HepG2 (cell line): Measurements from ENCODE around the gene YIPF3. TPM values are rescaled to one million over a fixed set of nuclear protein-coding genes. Genes with fewer than 3 reads are reported as not detected.
A peak's percentile ranks its signal among the peaks of the same experiment; 100 is the strongest.

Source experiments
- ADNP ChIP-seq: sonication (generic); formaldehyde crosslinking; IDR thresholded peaks from 2 replicates; pipeline ENCODE4 v1.4.0; 2020; ENCODE audit warnings: missing genetic modification reagents
- ATF3 ChIP-seq: sonication (generic); formaldehyde crosslinking; IDR thresholded peaks from 2 replicates; pipeline ENCODE4 v1.4.0; 2020; ENCODE audit warnings: missing genetic modification reagents
- CEBPG ChIP-seq: IDR thresholded peaks from 2 replicates; pipeline ENCODE4 v1.6.1; 2016
- HNF4G ChIP-seq, 2 experiments: sonication (generic) in 1 of 2; formaldehyde crosslinking in 1 of 2; IDR thresholded peaks; 2 replicates each; pipeline versions ENCODE4 v1.4.0 to v1.6.1; 2011 to 2020; ENCODE audit warnings: borderline replicate concordance in 2 of 2, low read depth in 2 of 2, mild to moderate bottlenecking in 2 of 2, low read length in 1 of 2, missing genetic modification reagents in 1 of 2, moderate library complexity in 1 of 2
- HOMEZ ChIP-seq: IDR thresholded peaks from 2 replicates; pipeline ENCODE4 v1.6.1; 2016; ENCODE audit warnings: low read depth
- KAT7 ChIP-seq: IDR thresholded peaks from 2 replicates; pipeline ENCODE4 v1.6.1; 2018; ENCODE audit warnings: borderline replicate concordance, missing compliant biosample characterization
- NFYC ChIP-seq: IDR thresholded peaks from 2 replicates; pipeline ENCODE4 v1.6.1; 2016; ENCODE audit warnings: missing genetic modification reagents, missing compliant biosample characterization
- PHF8 ChIP-seq: sonication (generic); formaldehyde crosslinking; IDR thresholded peaks from 2 replicates; pipeline ENCODE4 v1.5.0; 2020; ENCODE audit warnings: missing genetic modification reagents
- RXRB ChIP-seq: IDR thresholded peaks from 2 replicates; pipeline ENCODE4 v1.6.1; 2016; ENCODE audit warnings: borderline replicate concordance, missing genetic modification reagents, missing compliant biosample characterization
- SALL1 ChIP-seq: sonication (generic); formaldehyde crosslinking; IDR thresholded peaks from 2 replicates; pipeline ENCODE4 v1.8.0; 2022; ENCODE audit warnings: mild to moderate bottlenecking, missing genetic modification reagents
- SP5 ChIP-seq: IDR thresholded peaks from 2 replicates; pipeline ENCODE4 v1.6.1; 2016; ENCODE audit warnings: low read depth, borderline replicate concordance
- TCF7 ChIP-seq: sonication (generic); IDR thresholded peaks from 2 replicates; pipeline ENCODE4 v1.6.1; 2016; ENCODE audit warnings: antibody characterized with exemption, low read depth
- XRCC5 ChIP-seq: fragments of 200-400 bp; formaldehyde crosslinking; optimal IDR thresholded peaks from 2 replicates; pipeline ENCODE3; 2017; ENCODE audit warnings: mild to moderate bottlenecking, low read length
- ZBTB2 ChIP-seq: sonication (generic); formaldehyde crosslinking; IDR thresholded peaks from 2 replicates; pipeline ENCODE4 v1.8.0; 2022; ENCODE audit warnings: low read depth, missing genetic modification reagents
- ZBTB26 ChIP-seq: IDR thresholded peaks from 2 replicates; pipeline ENCODE4 v1.6.1; 2016; ENCODE audit warnings: missing compliant biosample characterization, missing genetic modification reagents, borderline replicate concordance
- ZNF180 ChIP-seq: sonication (generic); formaldehyde crosslinking; IDR thresholded peaks from 2 replicates; pipeline ENCODE4 v1.4.0; 2020; ENCODE audit warnings: low read depth, missing genetic modification reagents, borderline replicate concordance
- ZNF232 ChIP-seq: sonication (generic); formaldehyde crosslinking; IDR thresholded peaks from 2 replicates; pipeline ENCODE4 v1.4.0; 2020; ENCODE audit warnings: missing genetic modification reagents, borderline replicate concordance
- ZNF263 ChIP-seq: sonication (generic); formaldehyde crosslinking; IDR thresholded peaks from 2 replicates; pipeline ENCODE4 v1.4.0; 2020; ENCODE audit warnings: missing genetic modification reagents
- ZNF557 ChIP-seq: sonication (generic); formaldehyde crosslinking; IDR thresholded peaks from 2 replicates; pipeline ENCODE4 v1.4.0; 2020; ENCODE audit warnings: missing genetic modification reagents
- ZNF709 ChIP-seq: sonication (generic); formaldehyde crosslinking; IDR thresholded peaks from 2 replicates; pipeline ENCODE4 v1.5.0; 2020; ENCODE audit warnings: mild to moderate bottlenecking, missing genetic modification reagents
- ZNF746 ChIP-seq: sonication (generic); formaldehyde crosslinking; IDR thresholded peaks from 2 replicates; pipeline ENCODE4 v1.8.0; 2022; ENCODE audit warnings: mild to moderate bottlenecking, missing genetic modification reagents
- polyA plus RNA-seq, 8 experiments: library from polyadenylated mRNA; depleted of rRNA in 3 of 8; stranded (reverse) in 7 of 8; unstranded in 1 of 8; fragments of >200 nt; fragmentation: Illumina TruSeq in 4 of 8; extraction: Trizol in 4 of 8; gene quantifications; 2 replicates each; pipeline versions ENCODE4 v1.2.1 to v1.2.3, GENCODE V29; 2011 to 2016; ENCODE audit warnings: low read depth in 4 of 8, missing spikeins in 1 of 8, mixed read lengths in 1 of 8; ENCODE audit not compliant: insufficient read depth in 1 of 8
- total RNA-seq, 5 experiments: library from RNA; depleted of rRNA; stranded (reverse); fragments of >200 nt; fragmentation: Illumina TruSeq; extraction: Trizol; gene quantifications; 2 replicates each; pipeline ENCODE4 v1.2.3, GENCODE V29; 2016; ENCODE audit warnings: low read depth in 1 of 5
- TF ChIP-seq, protein P1 (sequence below): sonication (generic); formaldehyde crosslinking; IDR thresholded peaks from 2 replicates; pipeline ENCODE4 v1.4.0; 2020; ENCODE audit warnings: missing genetic modification reagents
- TF ChIP-seq, protein P2 (sequence below): sonication (generic); formaldehyde crosslinking; IDR thresholded peaks from 2 replicates; pipeline ENCODE4 v1.5.0; 2020; ENCODE audit warnings: missing genetic modification reagents, mild to moderate bottlenecking, borderline replicate concordance
- TF ChIP-seq, protein P3 (sequence below): sonication (generic); formaldehyde crosslinking; IDR thresholded peaks from 2 replicates; pipeline ENCODE4 v1.5.0; 2020; ENCODE audit warnings: missing genetic modification reagents

Gene YIPF3
- total and polyA plus RNA-seq, 2 of the 13 experiments (the other 11 are each of a cell fraction or from before 2014, with no cell fraction given) = 107 to 206 TPM

DNA sequence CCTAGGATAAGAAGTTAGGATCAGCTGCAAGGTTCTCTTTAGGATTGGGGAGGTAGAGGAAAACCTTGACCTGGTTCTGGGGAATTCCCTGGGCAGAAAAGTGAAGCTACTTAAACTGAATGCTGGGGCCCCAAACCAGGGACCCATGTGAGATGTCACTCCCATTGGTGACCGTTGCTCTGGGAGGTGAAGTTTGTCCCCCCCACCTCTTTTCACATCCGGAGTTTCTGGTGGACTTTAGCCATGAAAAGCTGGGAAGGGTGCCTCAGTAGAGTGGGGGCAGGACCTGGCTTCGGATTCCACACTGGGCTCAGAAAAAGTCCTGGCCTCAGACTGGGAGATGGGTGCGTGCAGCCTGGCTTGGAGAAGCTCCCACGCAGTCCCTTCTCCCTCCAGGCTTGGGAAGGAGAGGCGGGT is 26.2 kb downstream of the YIPF3 start (continued):
- 0 out of 2 replicates have a peak, but pooled peaks have one; percentile 7 for TF ChIP-seq TCF7
- TF ChIP-seq ZBTB26 (CRISPR knock-in tag) = no peak
- peak; percentile 94; the same call in 1 of the 2 replicates for TF ChIP-seq ZNF232 (CRISPR knock-in tag)
- peak; percentile 82 for TF ChIP-seq XRCC5
- peak; percentile 84; the same call in 1 of the 2 replicates for TF ChIP-seq ZNF709 (CRISPR knock-in tag)
- no peak for TF ChIP-seq ZNF180 (CRISPR knock-in tag)
- peak; percentile 89 for TF ChIP-seq RXRB (CRISPR knock-in tag)
- peak; percentile 57; the same call in 1 of the 2 replicates for TF ChIP-seq SP5 (CRISPR knock-in tag)
- no peak for TF ChIP-seq KAT7 (CRISPR knock-in tag)
- TF ChIP-seq PHF8 (CRISPR knock-in tag) = no peak
- TF ChIP-seq, protein P1, sequence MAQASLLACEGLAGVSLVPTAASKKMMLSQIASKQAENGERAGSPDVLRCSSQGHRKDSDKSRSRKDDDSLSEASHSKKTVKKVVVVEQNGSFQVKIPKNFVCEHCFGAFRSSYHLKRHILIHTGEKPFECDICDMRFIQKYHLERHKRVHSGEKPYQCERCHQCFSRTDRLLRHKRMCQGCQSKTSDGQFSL (CRISPR knock-in tag) = peak; percentile 97
- 0 out of 2 replicates have a peak, but pooled peaks have one; percentile 25 for TF ChIP-seq ZNF557 (CRISPR knock-in tag)
- TF ChIP-seq ATF3 (CRISPR knock-in tag) = no peak
- TF ChIP-seq ZBTB2 = no peak
- TF ChIP-seq HOMEZ = peak; percentile 95
- TF ChIP-seq SALL1 (CRISPR knock-in tag) = peak; percentile 97
- 0 out of 2 replicates have a peak, but pooled peaks have one; percentile 59 for TF ChIP-seq ADNP (CRISPR knock-in tag)
- TF ChIP-seq, protein P2, sequence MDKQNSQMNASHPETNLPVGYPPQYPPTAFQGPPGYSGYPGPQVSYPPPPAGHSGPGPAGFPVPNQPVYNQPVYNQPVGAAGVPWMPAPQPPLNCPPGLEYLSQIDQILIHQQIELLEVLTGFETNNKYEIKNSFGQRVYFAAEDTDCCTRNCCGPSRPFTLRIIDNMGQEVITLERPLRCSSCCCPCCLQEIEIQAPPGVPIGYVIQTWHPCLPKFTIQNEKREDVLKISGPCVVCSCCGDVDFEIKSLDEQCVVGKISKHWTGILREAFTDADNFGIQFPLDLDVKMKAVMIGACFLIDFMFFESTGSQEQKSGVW (CRISPR knock-in tag) = no peak
- peak; percentile 99 for TF ChIP-seq HNF4G (IDR thresholded peaks at IDR 0.05; ENCODE audit: borderline replicate concordance, low read depth, low read length)
- TF ChIP-seq HNF4G (CRISPR knock-in tag; IDR thresholded peaks at IDR 0.05; ENCODE audit: borderline replicate concordance, low read depth) = no peak; the same call in 1 of the 2 replicates
- TF ChIP-seq, protein P3, sequence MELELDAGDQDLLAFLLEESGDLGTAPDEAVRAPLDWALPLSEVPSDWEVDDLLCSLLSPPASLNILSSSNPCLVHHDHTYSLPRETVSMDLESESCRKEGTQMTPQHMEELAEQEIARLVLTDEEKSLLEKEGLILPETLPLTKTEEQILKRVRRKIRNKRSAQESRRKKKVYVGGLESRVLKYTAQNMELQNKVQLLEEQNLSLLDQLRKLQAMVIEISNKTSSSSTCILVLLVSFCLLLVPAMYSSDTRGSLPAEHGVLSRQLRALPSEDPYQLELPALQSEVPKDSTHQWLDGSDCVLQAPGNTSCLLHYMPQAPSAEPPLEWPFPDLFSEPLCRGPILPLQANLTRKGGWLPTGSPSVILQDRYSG (CRISPR knock-in tag) = 0 out of 2 replicates have a peak, but pooled peaks have one; percentile 52
- TF ChIP-seq ZNF263 (CRISPR knock-in tag) = 0 out of 2 replicates have a peak, but pooled peaks have one; percentile 60
- TF ChIP-seq NFYC (CRISPR knock-in tag) = no peak; the same call in 1 of the 2 replicates
- TF ChIP-seq ZNF746 = peak; percentile 97
- 0 out of 2 replicates have a peak, but pooled peaks have one; percentile 13 for TF ChIP-seq CEBPG (CRISPR knock-in tag)
